HG03521 (cell line): Measurements from ENCODE around the gene JAML.

Experiments
- ATAC-seq: cut with Tn5 transposase; IDR thresholded peaks from one replicate; pipeline ENCODE4 v1.9.1; 2021; ENCODE audit warnings: mild to moderate bottlenecking, moderate library complexity; ENCODE audit not compliant: unreplicated experiment

The JAML gene

DNA sequence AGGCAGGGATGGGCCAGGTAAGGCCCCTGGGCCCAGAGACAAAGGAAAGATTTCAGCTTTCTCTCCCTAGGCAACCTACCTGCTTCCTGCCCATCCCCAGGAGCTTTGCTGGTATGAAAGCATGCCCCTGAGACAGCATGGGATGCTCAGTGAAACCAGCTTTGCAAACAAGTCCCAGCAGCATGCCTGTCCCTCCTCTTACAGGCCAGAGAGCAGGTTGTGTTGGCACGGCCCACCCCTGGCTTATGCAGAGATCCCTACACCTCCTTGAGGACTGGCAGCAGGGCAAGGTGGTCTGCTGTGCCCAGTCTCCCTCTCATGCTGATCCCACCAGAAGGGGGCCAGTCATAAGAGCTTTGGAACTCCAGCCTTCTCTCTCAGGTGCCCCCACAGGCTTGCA, 75.3 kb downstream of the JAML start:
- ATAC-seq = no peak

DNA sequence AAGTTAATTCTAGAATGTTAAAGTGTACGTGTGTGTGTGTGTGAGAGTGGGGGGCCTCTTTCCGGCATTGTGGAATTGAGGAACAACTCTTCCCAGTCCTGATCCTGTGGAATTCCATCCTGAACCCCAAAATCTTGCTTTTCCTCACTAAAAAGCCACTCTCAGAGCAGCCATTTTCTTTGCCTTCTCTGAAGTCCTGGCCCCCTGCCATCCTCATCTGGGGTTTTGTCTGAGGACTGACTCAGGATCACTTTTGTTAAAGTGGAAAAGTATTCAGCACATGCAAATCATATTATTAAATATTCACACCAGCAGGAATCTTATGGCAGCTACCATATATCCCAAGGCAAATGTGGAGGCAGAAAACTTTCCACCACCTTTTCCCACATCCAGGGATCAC, 76.0 kb downstream of the JAML start:
- ATAC-seq = no peak

DNA sequence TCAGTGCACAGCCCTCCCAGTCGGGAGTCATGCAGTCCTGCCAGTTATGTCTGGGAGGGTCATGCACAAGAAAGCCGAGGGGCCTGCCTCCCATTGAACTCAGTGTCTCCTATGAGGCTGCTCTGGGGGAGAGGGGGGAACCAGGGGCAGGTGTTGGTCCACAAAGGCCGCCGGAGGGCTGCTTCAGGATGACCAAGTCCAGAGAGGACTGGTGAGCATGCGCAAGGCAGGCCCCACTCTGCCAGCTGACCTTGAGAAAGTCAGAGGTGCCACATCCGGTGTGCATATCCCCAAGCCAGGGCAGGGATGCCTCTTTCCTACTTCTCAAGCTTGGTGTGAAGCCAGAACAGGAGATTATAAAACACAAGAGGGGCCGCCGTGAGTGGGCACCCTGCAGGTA, 76.6 kb downstream of the JAML start:
- ATAC-seq = no peak

DNA sequence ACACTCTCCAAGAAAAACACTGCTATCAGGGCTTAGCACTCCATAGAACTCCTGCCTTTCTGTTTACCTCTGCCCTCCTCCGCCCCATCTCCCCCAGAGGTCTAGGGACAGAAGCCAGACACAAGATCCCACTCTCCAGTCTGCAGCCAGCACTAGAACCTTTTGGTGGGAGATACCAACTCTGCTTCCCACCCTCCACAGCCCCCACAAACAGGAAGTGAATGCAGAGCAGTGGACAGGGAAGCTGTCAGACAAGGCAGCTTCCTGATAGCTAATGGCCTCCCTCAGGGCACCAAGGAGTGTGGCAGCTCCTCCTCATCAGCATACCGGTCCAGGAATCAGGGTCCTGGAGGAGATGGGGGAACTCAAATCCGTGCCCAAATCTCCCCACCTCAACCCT, 77.3 kb downstream of the JAML start:
- ATAC-seq = no peak

DNA sequence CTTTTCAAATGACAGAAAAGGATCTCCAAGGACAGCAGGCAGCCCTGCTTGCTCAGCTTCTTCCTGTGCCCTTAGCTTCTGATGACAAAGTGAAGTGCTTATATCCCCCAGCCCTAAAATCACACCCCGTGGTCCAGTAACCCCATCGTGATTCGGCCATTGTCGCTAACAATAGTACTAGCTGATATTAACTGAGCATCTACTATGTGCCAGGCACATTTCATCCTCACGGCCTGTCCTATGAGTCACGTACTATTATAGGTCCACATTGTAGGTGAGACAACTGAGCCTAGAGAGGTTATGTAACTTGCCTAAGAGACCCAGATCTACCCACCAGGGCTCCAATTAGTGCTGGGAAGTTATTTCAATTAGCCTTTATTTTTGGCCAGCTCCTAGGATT, 78.3 kb downstream of the JAML start:
- ATAC-seq = no peak

DNA sequence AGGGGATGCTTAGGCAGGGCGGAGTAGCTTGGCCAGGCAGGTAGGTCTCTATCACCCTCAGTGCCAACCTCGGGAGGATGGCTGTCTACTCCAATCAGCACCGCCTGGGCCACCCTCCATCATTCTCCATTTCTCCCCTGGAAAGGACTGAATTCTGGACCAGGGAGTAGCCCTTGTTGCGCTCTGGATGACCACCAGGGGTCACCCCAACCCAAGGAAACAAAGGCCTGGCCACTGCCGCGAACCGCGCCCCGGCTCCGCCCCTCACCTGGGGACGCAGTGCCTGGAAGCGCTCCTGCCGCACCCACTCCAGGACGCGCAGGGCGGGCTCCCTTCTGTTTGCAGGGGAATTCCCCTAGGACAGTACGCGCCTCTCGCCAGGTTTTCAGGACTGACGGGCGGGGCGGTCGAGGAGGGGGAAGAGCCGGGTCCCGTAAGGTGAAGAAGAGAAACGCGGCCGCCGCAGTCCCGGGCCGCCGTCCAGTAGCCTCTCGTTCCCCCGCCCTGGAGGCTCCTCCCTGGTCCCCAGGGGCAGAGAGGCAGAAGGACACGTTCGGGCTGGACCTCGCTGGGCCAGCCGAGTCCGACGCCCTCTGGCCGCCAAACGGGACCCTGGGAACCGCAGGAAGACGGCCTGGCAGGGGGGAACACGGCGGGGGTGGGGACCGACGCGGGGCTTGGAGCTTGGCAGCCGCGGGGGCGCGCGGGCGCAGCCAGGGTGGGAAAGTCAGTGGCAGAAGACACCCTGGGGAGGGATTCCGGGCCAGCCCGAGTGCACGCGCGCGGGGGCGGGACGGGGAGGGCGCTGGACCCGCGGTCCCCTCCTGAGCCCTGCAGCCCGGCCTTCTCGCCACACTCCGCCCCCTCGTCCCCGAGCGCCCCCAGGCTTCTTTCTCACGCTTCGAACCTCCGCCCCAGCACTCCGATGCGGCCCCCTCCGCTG, 79.3 kb downstream of the JAML start:
- ATAC-seq = peak; percentile 64

DNA sequence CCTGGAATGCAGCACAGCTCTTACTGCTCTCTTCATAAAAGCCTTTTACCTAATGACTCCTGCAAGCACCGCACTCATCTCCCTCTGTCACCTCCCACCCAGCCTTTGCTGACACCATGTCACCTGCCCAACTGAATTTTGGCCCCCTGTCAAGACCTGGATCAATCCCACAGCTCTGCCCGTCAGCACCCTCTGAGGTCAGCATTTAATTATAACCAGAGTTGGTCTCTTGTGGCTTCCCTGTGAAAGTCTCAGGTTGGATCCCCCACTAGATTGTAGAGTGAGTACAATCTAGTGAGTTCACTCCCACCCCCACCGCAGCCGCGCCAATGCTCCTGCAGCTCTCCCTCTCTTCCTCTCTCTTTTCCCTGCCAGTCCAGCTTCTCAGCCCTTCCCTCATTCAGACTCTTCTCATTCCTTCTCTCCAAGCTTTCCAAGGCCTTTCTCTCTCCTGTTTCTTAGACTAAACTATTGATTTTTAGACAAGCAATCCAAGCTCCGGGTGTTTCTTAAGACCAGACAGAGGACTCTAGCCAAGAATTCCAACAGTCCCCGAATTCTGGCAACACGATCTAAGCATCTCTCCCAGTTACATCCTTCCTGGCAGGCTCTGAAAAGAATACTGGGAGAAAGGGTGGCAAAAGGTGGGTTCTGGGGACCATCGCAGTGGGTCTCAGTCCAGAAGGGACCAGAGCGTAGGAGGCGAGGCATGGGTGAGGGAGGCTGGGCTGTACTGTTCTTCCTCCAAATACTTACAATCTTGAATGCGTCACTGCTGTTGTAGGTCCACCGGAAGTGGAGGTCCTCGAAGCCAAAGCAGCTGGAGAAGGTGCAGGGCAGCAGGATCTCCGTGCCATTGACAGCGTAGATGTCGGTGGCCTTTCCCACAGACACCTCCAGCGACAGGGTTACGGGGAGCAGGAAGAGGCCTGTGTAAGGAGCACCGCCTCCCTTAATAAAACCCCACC, 80.2 kb downstream of the JAML start:
- ATAC-seq = no peak
